HG03196 (cell line): ENCODE results near the gene ZNF185.

Experiments used
- ATAC-seq: cut with Tn5 transposase; IDR thresholded peaks from one replicate; pipeline ENCODE4 v1.9.1; 2021; ENCODE audit not compliant: unreplicated experiment

The ZNF185 gene

GRCh38 chrX:152946681-152947080, 48.8 kb downstream of the ZNF185 start:
- no peak for ATAC-seq
